Muscle of leg (tissue), 11 donors: ENCODE results near the gene UGT2A3. TPM values are rescaled to one million over a fixed set of nuclear protein-coding genes. Genes with fewer than 3 reads are reported as not detected.

Experiments
- DNase-seq: peaks from one replicate; pipeline ENCODE4 v3.0.0; 2013
- H3K27ac ChIP-seq: one replicate; pipeline ENCODE4 v1.5.1; 2013; ENCODE audit warnings: mild to moderate bottlenecking, low read length, control low read depth
- H3K27me3 ChIP-seq: one replicate; pipeline ENCODE4 v1.6.1; 2013; ENCODE audit warnings: low read length; ENCODE audit not compliant: control insufficient read depth, insufficient read depth
- H3K36me3 ChIP-seq: one replicate; pipeline ENCODE4 v1.6.1; 2013; ENCODE audit warnings: low read length; ENCODE audit not compliant: control insufficient read depth, insufficient read depth
- H3K4me1 ChIP-seq: one replicate; pipeline ENCODE4 v1.6.1; 2013; ENCODE audit warnings: low read length; ENCODE audit not compliant: control insufficient read depth, insufficient read depth
- H3K4me3 ChIP-seq: one replicate; pipeline ENCODE4 v1.5.1; 2013; ENCODE audit warnings: low read length, control low read depth
- H3K9me3 ChIP-seq: replicated peaks from 2 replicates; pipeline ENCODE4 v1.6.1; 2013; ENCODE audit warnings: low read depth, low read length; ENCODE audit not compliant: control insufficient read depth
- WGBS: methylation state at CpG from one replicate; pipeline ENCODE4 v1.1.5; 2013; ENCODE audit warnings: missing lambda C conversion rate; ENCODE audit not compliant: insufficient coverage; 5-methylcytosine and 5-hydroxymethylcytosine counted together
- polyA plus RNA-seq, 8 donors: library from polyadenylated mRNA; unstranded; fragments of 120-200 nt; gene quantifications; one replicate each; pipeline versions ENCODE4 v1.2.1 to v1.2.3, GENCODE V29; 2013; ENCODE audit warnings: inconsistent platforms in 1 of 8, low replicate concordance in 1 of 8; ENCODE audit not compliant: insufficient read length in 8 of 8, insufficient read depth in 1 of 8
- total RNA-seq: library from RNA; stranded (reverse); fragments of 120-200 nt; gene quantifications from one replicate; pipeline ENCODE4 v1.2.4, GENCODE V29; 2013

The UGT2A3 gene
- total and polyA plus RNA-seq, 9 donors: 0.07 to 19.6 (median 0.12) TPM; not detected in 4

DNA sequence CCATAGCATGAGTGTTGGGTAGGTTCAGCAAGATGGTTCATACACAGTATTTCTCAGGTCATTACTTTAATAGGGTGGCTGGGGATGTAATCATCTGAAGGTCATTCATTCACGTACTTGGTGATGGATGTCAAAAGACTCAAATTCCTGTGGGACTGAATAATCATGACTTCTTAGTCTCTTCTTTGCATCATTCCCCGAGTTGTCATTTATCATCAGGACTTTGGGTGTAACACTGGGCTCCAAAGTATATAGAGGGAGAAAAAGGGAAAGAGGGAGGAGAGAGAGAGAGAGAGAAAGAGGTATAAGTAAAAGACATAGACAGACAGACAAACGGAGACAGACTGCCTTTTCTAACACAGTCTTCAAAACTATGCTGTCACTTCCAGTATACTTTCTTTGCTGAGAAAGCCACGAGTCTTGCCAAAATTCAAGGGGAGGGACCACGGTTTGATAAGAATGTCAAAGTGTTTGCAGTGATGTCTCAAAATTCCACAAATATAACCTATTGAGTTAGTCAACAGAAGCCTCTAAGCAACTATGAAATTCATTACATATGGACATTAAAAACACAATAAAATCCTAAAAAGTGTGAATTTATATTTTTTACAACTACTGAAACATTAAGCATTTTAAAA is 55.9 kb downstream of the UGT2A3 start:
- H3K27ac ChIP-seq: no peak overlapping the region
- no peaks in the 10 kb centered on the region for H3K4me1 ChIP-seq
- H3K4me3 ChIP-seq: no peak overlapping the region
- H3K36me3 ChIP-seq: no peaks in the 10 kb centered on the region
- no peaks in the 10 kb centered on the region for H3K27me3 ChIP-seq
- no peaks in the 10 kb centered on the region for H3K9me3 ChIP-seq
- WGBS: no CpG with 5 or more reads among the region's 5 CpGs
- no peak for DNase-seq

DNA sequence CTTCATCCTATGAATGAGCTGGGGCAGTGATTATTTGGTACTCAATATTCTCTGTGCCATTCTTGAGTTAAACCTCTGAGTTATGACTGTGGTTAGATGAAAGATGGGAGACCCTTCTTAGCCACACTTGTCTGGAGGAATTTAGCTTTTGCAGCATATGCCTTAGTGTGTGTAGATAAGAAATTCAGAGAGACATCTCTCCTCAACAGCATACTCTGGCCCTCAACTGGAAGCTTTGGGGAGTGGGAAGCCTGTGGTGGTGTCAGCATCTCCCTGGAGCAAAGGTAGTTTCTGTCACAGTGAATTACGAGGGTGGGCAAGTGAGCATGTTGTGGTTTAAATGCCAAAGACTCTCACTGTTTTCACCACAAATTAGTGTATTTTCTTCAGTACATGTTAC is 58.7 kb downstream of the UGT2A3 start:
- Histone ChIP-seq H3K9me3 (no peaks in the 10 kb centered on the region), H3K4me1 (no peaks in the 10 kb centered on the region), H3K27ac (no peak overlapping the region), H3K4me3 (no peak overlapping the region), H3K27me3 (no peaks in the 10 kb centered on the region), H3K36me3 (no peaks in the 10 kb centered on the region)
- no CpG with 5 or more reads among the region's 1 CpG for WGBS
- DNase-seq: no peak

GRCh38 chr4:68891678-68892077 is 59.9 kb downstream of the UGT2A3 start:
- Histone ChIP-seq H3K27ac (no peak overlapping the region), H3K27me3 (no peaks in the 10 kb centered on the region), H3K4me3 (no peak overlapping the region), H3K36me3 (no peaks in the 10 kb centered on the region), H3K4me1 (no peaks in the 10 kb centered on the region), H3K9me3 (no peaks in the 10 kb centered on the region)
- no peak for DNase-seq
- no CpG with 5 or more reads among the region's 3 CpGs for WGBS

DNA sequence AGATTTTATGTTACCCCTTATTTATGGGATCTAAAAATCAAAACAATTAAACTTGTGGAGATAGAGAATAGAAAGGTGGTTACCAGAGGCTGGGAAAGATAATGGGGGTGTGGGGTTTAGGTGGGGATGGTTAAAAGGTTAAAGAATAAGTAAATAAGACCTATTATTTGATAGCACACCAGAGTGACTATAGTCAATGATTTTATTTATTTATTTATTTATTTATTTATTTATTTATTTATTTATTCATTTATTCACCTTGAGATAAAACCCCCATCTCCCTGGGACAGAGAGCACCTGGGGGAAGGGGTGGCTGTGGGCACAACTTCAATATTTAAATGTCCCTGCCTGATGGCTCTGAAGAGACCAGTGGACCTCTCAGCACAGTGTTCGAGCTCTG is 66.1 kb downstream of the UGT2A3 start:
- H3K4me3 ChIP-seq: no peak overlapping the region
- no peaks in the 10 kb centered on the region for H3K36me3 ChIP-seq
- 100% methylated on average over 1 of the region's 1 CpG for WGBS
- no peaks in the 10 kb centered on the region for H3K27me3 ChIP-seq
- no peaks in the 10 kb centered on the region for H3K9me3 ChIP-seq
- no peak for DNase-seq
- H3K4me1 ChIP-seq: no peaks in the 10 kb centered on the region
- H3K27ac ChIP-seq: no peak overlapping the region

- Histone ChIP-seq H3K4me1 (no peaks in the 10 kb centered on the region), H3K36me3 (no peaks in the 10 kb centered on the region), H3K27me3 (no peaks in the 10 kb centered on the region), H3K27ac (no peak overlapping the region), H3K9me3 (no peaks in the 10 kb centered on the region), H3K4me3 (no peak overlapping the region)
- no peak for DNase-seq
- no CpG with 5 or more reads among the region's 6 CpGs for WGBS
Measured at GRCh38 chr4:68883870-68884269, 67.7 kb downstream of the UGT2A3 start.

Other genes with a start within 250 kb of the UGT2A3 start
- gene UGT2B10, start 135.8 kb downstream of the UGT2A3 start, total RNA-seq: not detected
- gene UGT2B10, start 135.8 kb downstream of the UGT2A3 start, polyA plus RNA-seq: under 1 TPM in 2 of 8 donors, not detected in 6; 0.26 to 0.28 TPM
- 0.31 TPM for gene UGT2B7, start 144.7 kb upstream of the UGT2A3 start, total RNA-seq
- 1 to 10 TPM in 1 of 8 donors, under 1 TPM in 7; 0.12 to 2.6 (median 0.31) TPM for gene UGT2B7, start 144.7 kb upstream of the UGT2A3 start, polyA plus RNA-seq